H4 (cell line): ENCODE data around the gene COL17A1. TPM values are rescaled to one million over a fixed set of nuclear protein-coding genes. Genes with fewer than 3 reads are reported as not detected.

Experiments used
- DNase-seq: peaks from one replicate; pipeline ENCODE4 v3.0.0-alpha.2; 2015; ENCODE audit warnings: low spot score
- total RNA-seq: library from RNA; depleted of rRNA; stranded (reverse); fragments of >200 nt; shearing (Covaris generic); gene quantifications from 2 replicates; pipeline ENCODE4 v1.2.3, GENCODE V29; 2014; rRNA removed

COL17A1 gene
- total RNA-seq, 1 experiment from 2014 or later, result not detected

GRCh38 chr10:103990121-103990520 is 95.6 kb downstream of the COL17A1 start:
- DNase-seq, result no peak

GRCh38 chr10:103986360-103986759 is 99.3 kb downstream of the COL17A1 start:
- no peak for DNase-seq

- DNase-seq, result no peak
Observed at GRCh38 chr10:103985726-103986125, 100.0 kb downstream of the COL17A1 start.

GRCh38 chr10:103983367-103983911 is 102.2 kb downstream of the COL17A1 start:
- no peak for DNase-seq

- DNase-seq, result no peak
Observed at GRCh38 chr10:103982639-103983038, 103.0 kb downstream of the COL17A1 start.

Other genes with a start within 250 kb of the COL17A1 start
- 1.2 and 1.7 TPM in 2 replicates for gene SH3PXD2A, start 230.3 kb downstream of the COL17A1 start, total RNA-seq
- 24.9 and 30.2 TPM in 2 replicates for gene STN1, start 167.7 kb downstream of the COL17A1 start, total RNA-seq
- 15.3 and 16.6 TPM in 2 replicates for gene SLK, start 118.7 kb downstream of the COL17A1 start, total RNA-seq
- 8.9 and 9.3 TPM in 2 replicates for gene SFR1, start 36.3 kb upstream of the COL17A1 start, total RNA-seq
- gene CFAP43, start 146.5 kb upstream of the COL17A1 start, total RNA-seq, result 0.27 TPM in 1 of 2 replicates, not detected in the other
- 171 and 239 TPM in 2 replicates for gene GSTO1, start 169.0 kb upstream of the COL17A1 start, total RNA-seq
- gene GSTO2, start 183.3 kb upstream of the COL17A1 start, total RNA-seq, result 0.72 TPM in 1 of 2 replicates, not detected in the other